H54 (cell line): Measurements from ENCODE around the gene ZCCHC9.
"Not testable (repeated sequence)": the region's sequence is repeated elsewhere in the genome, so short reads cannot be mapped to it uniquely, and the experiment has no call there.

Experiments used
- DNase-seq: peaks from one replicate; pipeline ENCODE4 v3.0.0; 2011; ENCODE audit warnings: low spot score, mixed read lengths; ENCODE audit not compliant: insufficient read length
- FAIRE-seq: peaks from 3 replicates; lab custom pipeline; 2011; peaks lifted over from hg19 to GRCh38; lab: Jason Lieb, UNC
- POLR2A ChIP-seq: IDR thresholded peaks from 2 replicates; pipeline ENCODE4 v1.6.1; 2011; ENCODE audit warnings: low read depth, mild to moderate bottlenecking, low read length

Gene ZCCHC9

DNA sequence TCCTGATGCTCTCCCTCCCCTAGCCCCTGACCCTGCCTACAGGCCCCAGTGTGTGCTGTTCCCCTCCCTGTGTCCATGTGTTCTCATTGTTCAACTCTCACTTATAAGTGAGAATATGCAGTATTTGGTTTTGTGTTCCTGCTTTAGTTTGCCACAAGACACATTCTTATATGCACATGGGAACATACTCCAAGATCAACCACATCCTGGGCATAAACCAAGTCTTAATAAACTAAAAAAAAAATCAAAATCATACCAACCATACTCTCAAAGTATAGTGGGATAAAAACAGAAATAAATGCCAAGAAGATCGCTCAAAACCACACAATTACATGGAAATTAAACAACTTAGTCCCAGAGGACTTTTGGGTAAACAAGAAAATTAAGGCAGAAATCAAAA lies 11.2 kb upstream of the ZCCHC9 start:
- no peak for TF ChIP-seq POLR2A
- no peak for DNase-seq
- FAIRE-seq: no peak

DNA sequence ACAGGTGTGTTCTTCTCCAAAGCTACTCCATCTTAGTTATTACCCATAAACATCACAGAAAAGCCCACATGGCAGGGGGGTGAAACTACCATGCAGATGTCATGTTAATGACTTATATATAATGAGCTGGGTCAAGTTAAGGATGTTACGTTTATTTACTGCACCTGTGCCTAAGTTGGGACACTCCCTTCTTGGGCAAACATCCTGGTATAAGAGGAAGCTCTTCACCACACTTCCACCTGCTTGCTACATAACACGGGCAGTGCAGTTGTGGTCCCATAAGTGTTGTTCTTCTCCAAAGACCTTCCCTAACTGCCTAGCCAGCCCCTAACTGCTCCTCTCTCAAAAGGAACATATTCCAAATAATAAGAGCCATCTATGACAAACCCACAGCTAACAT lies 9.3 kb upstream of the ZCCHC9 start:
- DNase-seq: no peak
- no peak for TF ChIP-seq POLR2A
- no peak for FAIRE-seq

DNA sequence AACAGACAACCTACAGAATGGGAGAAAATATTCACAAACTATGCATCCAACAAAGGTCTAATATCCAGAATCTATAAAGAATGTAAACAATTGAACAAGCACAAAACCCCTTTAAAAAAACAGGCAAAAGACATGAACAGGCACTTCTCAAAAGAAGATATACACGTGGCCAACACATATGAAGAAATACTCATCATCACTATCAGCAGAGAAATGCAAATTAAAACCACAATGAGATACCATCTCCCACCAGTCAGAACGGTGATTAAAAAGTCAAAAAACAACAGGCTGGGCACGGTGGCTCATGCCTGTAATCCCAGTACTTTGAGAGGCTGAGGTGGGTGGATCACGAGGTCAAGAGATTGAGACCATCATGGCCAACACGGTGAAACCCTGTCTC lies 7.4 kb upstream of the ZCCHC9 start:
- FAIRE-seq, DNase-seq: not testable (repeated sequence)

DNA sequence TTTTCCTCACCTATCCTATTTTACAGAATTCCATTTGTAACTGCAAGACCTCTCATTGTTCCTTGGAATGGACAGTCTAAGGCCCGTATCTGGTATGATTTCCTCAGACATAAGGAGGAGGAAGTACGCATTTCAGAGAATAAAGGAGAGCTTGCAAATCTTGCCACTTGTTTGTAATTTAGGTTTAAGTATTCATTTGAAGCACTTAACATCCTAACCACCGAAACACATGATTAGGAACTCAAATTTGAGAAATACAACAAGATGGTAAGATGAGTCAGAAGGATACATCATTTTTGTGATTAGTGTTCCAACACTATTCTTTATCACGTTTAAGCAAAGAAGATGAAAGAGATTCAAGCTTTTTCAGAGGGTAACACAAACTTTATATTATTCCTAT lies 3.9 kb upstream of the ZCCHC9 start:
- no peak for TF ChIP-seq POLR2A
- no peak for FAIRE-seq
- DNase-seq: no peak

DNA sequence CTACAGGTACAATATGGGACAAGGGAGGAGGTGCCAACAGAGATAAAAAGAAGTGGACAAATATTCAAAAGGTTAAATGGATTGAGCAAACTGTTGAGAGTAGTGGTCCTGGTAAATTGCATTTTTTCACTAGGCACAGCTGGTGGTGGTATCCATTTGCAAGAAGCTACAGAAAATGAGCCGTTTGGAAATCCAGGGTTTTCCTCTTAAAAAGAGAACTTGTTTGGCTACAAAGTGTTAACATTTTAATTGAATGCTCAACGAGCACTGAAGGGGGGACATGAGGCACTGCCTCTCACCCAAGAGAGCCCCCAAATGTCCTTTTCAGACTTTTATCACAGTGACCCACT lies 491 bp upstream of the ZCCHC9 start:
- FAIRE-seq (no peak), DNase-seq (no peak)
- no peak for TF ChIP-seq POLR2A

DNA sequence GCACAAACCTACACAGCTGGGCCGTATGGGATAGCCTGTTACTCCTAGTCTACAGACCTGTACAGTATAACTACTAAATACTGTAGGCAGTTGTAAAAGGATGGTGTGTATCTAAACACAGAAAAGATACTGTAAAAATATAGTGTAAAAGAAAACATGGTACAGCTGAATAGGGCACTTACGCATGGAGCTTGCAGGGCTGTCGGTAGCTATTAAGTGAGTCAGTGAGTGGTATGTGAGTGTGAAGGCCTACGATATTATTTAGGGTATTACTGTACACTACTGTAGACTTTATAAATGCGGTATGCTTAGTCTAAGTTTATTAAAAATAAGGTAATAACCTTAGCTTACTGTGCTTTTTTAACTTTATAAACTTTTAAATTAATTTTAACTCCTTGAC lies 1.2 kb downstream of the ZCCHC9 start:
- TF ChIP-seq POLR2A: no peak
- DNase-seq: no peak
- no peak for FAIRE-seq

DNA sequence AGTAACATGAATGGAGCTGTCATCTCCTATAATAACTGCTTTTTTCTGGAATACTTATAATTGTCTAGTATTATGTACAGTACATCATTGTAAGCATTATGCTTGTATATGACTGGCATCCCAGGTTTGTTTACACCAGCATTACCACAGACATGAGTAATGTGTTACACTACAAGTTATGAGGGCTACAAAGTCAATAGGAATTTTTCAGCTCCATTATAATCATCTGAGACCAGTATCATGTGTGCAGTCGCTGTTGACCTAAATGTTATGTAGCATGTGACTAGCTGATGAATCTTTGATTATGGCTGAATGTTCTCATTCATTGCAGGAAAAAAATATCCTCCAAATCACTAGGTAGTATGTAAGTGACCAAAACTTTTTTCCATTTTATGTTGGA lies 2.2 kb downstream of the ZCCHC9 start:
- TF ChIP-seq POLR2A: no peak
- peak; percentile 12 for DNase-seq
- FAIRE-seq: peak; percentile 69

DNA sequence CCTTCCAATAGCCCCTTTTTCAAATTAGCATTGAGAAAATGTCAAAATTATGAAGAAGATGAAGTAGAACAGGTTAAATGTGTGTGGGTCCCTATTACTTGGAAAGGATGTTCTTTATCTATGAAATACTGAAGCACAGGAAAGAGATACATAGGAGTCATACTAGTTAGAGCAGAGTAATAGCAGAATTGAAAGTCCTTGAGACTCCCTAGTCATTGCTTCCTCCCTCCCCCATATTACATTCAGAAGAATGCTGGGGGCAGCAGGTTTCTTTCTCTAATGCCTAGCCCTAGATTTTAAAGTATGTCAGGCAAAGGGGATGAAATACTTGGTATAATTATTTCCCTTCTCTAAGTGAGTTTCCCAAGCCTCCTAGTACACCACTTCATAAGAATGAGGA lies 4.4 kb downstream of the ZCCHC9 start:
- no peak for TF ChIP-seq POLR2A
- no peak for FAIRE-seq
- DNase-seq: no peak

DNA sequence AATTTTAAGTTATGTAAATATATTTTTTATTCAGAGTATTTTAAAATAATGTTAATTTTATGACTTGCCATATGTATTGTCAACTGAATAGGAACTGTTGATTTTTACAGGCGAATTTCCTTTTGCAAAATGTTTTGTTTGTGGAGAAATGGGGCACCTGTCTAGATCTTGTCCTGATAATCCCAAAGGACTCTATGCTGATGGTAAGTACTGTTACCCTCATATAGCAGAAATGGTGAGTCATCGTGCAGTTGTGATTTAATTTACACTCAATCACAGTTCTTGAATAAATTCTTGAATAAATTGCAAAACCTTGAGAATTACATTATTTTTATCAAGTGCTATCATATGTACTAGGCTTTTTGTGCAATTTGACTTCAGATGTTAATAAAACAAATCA lies 7.4 kb downstream of the ZCCHC9 start:
- FAIRE-seq (no peak), DNase-seq (no peak)
- no peak for TF ChIP-seq POLR2A

DNA sequence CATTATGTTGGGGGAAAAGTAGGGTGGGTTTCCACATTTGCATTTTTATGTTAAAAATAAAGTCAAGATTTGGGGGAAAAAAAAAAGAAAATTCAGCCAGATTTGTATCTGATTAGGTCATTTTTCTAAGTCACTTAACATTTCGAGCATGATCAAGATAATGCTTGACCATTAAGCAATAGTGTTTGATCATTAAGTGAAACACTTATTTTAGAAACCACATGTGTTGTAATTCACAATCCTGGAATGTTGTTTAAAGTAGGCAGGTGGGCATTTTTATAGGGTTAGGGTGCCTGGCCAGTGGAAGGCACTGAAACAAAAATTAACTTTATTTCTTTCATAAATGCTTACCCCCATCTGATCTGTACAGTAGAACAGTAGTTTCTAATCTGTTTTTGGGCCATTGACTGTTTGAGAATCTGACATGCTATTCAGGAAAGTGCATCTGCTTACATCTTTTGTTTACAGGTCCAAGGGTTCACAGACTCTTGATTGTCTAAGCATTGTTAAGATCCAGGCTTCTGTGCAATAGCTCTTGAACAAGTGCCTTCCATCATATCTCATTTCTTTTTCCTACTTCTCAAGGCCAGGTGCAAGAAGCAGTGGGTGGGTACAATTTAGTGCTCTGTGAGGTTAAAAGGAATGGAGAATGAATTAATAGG lies 9.1 kb downstream of the ZCCHC9 start:
- no peak for DNase-seq
- FAIRE-seq: no peak
- TF ChIP-seq POLR2A: no peak

DNA sequence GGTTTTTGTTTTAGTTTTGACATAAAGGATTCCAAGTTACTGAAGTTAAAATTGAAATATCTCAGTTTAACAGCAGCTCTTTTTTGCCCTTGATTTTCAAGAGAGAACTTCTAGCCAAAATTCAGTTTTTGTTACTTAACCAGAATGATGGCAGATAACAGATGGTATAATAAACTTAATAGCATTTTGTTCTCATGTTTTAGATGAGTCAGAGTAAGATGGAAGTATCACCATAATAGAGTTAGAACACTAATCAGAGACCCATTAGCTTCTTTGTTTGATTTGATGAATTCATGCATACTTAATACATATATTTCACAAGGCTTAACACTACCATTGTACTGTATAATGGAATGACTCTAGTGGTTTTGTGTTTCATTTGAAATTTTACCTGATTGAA lies 11.9 kb downstream of the ZCCHC9 start:
- DNase-seq (no peak), FAIRE-seq (no peak)
- TF ChIP-seq POLR2A: no peak

DNA sequence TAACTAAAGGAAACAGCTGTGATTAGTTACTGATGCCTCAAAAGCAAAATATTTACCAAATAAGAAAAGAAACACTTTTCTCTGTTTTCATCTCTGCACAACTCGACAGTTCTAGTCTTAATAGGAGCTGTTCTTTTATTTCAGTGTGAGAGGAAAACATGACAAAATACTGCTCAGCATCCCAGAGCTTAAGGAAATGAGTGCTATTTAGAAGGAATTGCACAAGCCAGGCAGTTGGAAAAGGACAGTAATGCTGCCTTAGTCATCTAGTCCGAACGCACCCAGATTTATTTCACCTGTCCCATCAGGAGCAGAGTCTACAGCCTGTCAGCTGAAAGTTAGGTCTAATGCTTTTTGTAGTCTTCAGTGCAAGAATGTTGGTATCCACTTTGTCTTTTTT lies 12.3 kb downstream of the ZCCHC9 start:
- DNase-seq (no peak), FAIRE-seq (no peak)
- TF ChIP-seq POLR2A: no peak

DNA sequence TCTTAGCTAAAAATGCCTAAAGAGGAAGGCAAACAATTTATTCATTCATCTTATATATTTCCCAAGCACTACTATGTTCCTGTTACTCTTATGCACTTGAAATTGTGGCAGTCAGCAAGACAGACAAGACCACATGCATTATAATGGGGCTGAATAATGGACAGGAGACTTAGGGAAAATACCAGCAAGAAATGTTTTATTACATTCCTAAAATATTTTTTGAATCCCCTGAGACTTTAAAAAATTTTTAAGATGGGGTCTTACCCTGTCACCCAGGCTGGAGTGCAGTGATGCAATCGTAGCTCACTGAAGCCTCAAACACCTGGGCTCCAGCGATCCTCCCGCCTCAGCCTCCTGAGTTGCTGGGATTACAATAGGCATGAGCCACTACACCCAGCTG lies 13.2 kb downstream of the ZCCHC9 start:
- TF ChIP-seq POLR2A: no peak
- DNase-seq: no peak
- FAIRE-seq: no peak

DNA sequence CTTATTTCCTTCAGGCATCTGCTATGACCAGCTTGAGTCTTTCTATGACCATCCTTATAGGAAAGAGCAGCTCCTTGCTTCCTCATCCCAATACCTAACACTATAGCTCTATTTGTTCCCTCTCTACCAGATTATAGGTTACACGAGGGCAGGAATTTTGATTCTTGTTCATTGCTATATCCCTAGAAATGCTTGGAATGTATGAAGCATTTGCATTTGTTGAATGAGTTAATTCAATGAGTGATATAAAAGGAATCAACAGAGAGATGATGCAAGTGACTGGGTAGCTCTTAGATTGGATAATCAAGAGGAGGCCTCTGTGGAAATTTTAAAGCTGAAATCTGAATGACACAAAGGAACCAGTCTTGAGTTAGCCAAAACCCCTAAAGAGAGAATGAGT lies 13.9 kb downstream of the ZCCHC9 start:
- DNase-seq (no peak), FAIRE-seq (peak; percentile 41)
- no peak for TF ChIP-seq POLR2A

DNA sequence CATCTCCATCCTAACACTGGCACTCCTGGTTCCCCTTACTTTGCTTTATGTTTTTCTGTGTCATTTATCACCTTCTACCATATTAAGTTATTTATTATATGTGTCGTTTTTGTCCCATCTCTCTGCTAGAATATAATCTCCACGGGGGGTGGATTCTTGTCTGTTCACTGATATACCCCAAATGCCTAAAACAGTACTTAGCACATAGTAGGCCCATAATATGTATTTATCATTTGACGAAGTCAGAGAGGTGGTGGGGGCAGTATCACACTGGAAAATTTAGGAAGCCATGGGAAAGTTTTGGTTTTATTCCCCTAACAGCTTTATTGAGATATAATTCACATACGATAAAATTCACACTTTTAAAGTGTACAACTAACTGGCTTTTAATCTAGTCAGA lies 14.4 kb downstream of the ZCCHC9 start:
- DNase-seq (no peak), FAIRE-seq (no peak)
- no peak for TF ChIP-seq POLR2A

DNA sequence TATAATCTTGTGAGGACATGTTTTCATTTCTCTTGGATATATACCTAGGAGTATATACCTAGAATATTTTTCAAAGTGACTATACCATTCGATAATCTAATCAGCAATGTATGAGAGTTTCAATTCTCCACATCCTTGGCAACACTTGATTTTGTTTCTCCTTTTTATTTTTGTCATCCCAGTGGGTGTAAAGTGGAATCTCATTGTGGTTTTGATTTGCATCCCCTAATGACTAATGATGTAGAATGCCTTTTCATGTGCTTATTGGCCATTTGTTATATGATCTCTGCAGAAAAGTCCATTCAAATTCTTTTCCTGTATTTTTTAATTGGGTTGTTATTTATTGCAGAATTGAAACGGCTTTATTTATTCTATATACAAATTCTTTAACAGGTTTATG lies 15.2 kb downstream of the ZCCHC9 start:
- FAIRE-seq: no peak
- no peak for TF ChIP-seq POLR2A
- no peak for DNase-seq

DNA sequence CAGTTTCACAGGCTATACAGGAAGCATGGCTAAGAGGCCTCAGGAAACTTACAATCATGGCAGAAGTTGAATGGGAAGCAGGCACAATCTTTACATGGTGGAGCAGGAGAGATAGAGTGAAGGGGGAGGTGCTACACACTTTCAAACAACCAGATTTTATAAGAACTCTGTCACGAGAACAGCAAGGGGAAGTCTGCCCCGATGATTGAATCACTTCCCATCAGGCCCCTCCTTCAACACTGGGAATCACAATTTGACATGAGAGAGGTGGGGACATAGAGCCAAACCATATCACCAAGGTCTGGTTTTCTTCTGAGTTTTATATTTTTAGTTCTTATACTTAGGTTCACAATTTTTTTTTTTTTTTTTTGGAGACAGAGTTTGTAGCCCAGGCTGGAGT lies 16.1 kb downstream of the ZCCHC9 start:
- TF ChIP-seq POLR2A: no peak
- DNase-seq (no peak), FAIRE-seq (no peak)
